ENCODE data around the gene CACNA1B. TPM values are rescaled to one million over a fixed set of nuclear protein-coding genes. Genes with fewer than 3 reads are reported as not detected.

CACNA1B gene
- total RNA-seq, 1 experiment from 2014 or later, result 1.7 TPM

GRCh38 chr9:137988051-137988450 is 110.5 kb downstream of the CACNA1B start (continued):
- TF ChIP-seq YY1 (IDR thresholded peaks at IDR 0.05; ENCODE audit: extremely low read depth, insufficient replicate concordance, low read depth, low read length) (no peak), CEBPB (IDR thresholded peaks at IDR 0.05; ENCODE audit: low read depth) (no peak), EZH2 (IDR thresholded peaks at IDR 0.05) (no peak)
- TF ChIP-seq, protein P1, sequence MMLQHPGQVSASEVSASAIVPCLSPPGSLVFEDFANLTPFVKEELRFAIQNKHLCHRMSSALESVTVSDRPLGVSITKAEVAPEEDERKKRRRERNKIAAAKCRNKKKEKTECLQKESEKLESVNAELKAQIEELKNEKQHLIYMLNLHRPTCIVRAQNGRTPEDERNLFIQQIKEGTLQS (IDR thresholded peaks at IDR 0.05), result no peak

DNA sequence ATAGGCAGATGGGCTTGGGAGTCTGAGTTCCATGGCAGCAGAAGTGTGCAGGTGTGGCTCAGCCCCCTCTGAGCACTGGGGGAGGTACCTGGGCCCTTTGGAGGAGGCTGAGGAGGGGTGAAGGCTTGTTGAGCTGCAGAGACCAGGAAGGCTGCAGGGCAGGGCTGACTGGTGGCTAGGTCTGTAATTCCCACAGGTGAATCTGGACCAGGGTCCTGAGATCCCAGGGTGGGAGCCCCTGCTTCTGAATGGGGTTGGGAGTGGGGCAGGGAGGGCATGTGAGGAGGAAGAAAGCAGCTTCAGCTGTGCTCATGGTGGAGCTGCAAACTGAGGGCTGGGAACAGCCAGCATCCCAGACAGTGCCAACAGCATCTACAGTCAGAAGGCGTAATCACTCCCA is 111.1 kb downstream of the CACNA1B start:
- Histone ChIP-seq H3K4me2 (ENCODE audit: low read length) (no peak overlapping the region), H4K20me1 (ENCODE audit: insufficient read depth) (no peaks in the 10 kb centered on the region), H3K4me3 (replicated peaks in 1 of 2; ENCODE audit: low read depth in 1 of 2, low read length in 2 of 2) (no peak overlapping the region), H3K9ac (ENCODE audit: low read length) (no peak overlapping the region), H3K36me3 (ENCODE audit: control insufficient read depth in 1 of 2, insufficient read depth in 2 of 2, low read length in 2 of 2) (no peaks in the 10 kb centered on the region), H3K9me3 (ENCODE audit: control insufficient read depth in 1 of 2, insufficient read depth in 1 of 2, low read depth in 1 of 2, low read length in 2 of 2) (no peaks in the 10 kb centered on the region), H2AFZ (ENCODE audit: low read depth, low read length, poor library complexity, severe bottlenecking) (no peak overlapping the region), H3K79me2 (ENCODE audit: insufficient read depth, low read length) (no peaks in the 10 kb centered on the region), H3K27me3 (ENCODE audit: insufficient read depth, low read length) (peaks cover 22% of the 10 kb centered on the region), H3K27ac (ENCODE audit: low read depth, low read length) (no peak overlapping the region), H3K4me1 (ENCODE audit: control insufficient read depth in 1 of 2, insufficient read depth in 2 of 2, low read length in 2 of 2) (peaks cover 0 to 16% of the 10 kb centered on the region in 2 experiments; a peak in 1 of 4 replicates), H3K9me2 (ENCODE audit: insufficient read depth) (no peaks in the 10 kb centered on the region)
- TF ChIP-seq, protein P1 (IDR thresholded peaks at IDR 0.05), result no peak
- no peak for TF ChIP-seq CTCF (IDR thresholded peaks at IDR 0.05 in 2 of 3, conservative IDR thresholded peaks at IDR 0.05 in 1 of 3; ENCODE audit: borderline replicate concordance in 1 of 3, insufficient read depth in 1 of 3, low read depth in 2 of 3, low read length in 2 of 3)
- CTCF ChIA-PET, result no interaction called here
- ATAC-seq, result no peak
- BruUV-seq (replicated peaks), result no TSS peak
- intact Hi-C loops (cut with micrococcal nuclease), result no loop called here
- RAD21 ChIA-PET (ENCODE audit: low non-redundant PET in 1 of 2, low total read pairs in 2 of 2, uncharacterized antibody in 2 of 2, unreplicated experiment in 2 of 2), result no interaction called here
- POLR2A ChIA-PET, result no interaction called here
- DNase-seq (ENCODE audit: low read depth, low spot score), result no peak
